ENCODE data around the gene FMNL2.

DNA sequence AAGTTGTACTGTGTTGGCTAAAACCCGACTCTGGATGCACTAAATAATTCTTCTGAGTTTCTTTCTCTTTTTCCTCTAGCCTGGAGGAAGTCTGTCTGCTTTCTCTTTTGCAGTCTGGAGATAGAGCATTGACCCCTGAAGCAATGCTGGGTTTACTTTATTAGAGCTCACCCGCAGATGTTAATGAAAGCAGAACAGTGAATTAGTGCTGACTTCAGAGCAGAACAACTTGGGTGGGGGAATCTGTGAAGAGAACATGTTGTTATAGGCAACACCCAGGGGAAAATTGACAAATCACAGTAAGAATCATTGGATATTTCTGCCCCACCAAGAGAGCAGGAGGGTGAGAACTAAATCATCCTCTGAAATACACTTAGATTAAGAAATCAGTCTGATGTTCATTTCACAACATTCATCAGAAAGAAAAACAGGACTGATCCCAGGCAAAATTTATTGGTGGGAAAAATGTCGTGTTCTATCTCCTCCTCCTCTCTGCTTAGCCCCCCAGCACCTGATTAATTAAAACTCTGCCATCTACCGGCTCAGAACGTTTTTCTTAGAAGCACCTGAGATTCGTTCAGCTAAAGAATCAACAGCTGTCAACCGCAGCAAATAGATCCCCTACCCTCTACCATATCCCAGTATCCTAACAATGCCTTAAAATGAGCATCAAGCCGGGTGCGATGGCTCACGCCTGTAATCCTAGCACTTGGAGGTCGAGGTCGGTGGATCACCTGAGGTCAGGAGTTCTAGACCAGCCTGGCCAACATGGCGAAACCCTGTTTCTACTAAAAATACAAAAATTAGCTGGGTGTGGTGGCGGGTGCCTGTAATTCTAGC, 165.1 kb downstream of the FMNL2 start:
- TF ChIP-seq EZH2 (IDR thresholded peaks at IDR 0.05; ENCODE audit: borderline replicate concordance, low read depth, low read length, poor library complexity, severe bottlenecking) = no peak
- TF ChIP-seq, protein P1, sequence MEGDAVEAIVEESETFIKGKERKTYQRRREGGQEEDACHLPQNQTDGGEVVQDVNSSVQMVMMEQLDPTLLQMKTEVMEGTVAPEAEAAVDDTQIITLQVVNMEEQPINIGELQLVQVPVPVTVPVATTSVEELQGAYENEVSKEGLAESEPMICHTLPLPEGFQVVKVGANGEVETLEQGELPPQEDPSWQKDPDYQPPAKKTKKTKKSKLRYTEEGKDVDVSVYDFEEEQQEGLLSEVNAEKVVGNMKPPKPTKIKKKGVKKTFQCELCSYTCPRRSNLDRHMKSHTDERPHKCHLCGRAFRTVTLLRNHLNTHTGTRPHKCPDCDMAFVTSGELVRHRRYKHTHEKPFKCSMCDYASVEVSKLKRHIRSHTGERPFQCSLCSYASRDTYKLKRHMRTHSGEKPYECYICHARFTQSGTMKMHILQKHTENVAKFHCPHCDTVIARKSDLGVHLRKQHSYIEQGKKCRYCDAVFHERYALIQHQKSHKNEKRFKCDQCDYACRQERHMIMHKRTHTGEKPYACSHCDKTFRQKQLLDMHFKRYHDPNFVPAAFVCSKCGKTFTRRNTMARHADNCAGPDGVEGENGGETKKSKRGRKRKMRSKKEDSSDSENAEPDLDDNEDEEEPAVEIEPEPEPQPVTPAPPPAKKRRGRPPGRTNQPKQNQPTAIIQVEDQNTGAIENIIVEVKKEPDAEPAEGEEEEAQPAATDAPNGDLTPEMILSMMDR (conservative IDR thresholded peaks at IDR 0.05; ENCODE audit: low read depth, low read length) = no peak

Data from A673 (cell line).